ENCODE measurements around the gene MTFMT. TPM values are rescaled to one million over a fixed set of nuclear protein-coding genes. Genes with fewer than 3 reads are reported as not detected.
"Not testable (repeated sequence)": the region's sequence is repeated elsewhere in the genome, so short reads cannot be mapped to it uniquely, and the experiment has no call there.

Gene MTFMT
- 13.3 TPM for polyA plus RNA-seq (2013, experiment 1 of 2; ENCODE audit: insufficient read length)
- polyA plus RNA-seq (2013, experiment 2 of 2; ENCODE audit: insufficient read length) = 8.5 TPM

DNA sequence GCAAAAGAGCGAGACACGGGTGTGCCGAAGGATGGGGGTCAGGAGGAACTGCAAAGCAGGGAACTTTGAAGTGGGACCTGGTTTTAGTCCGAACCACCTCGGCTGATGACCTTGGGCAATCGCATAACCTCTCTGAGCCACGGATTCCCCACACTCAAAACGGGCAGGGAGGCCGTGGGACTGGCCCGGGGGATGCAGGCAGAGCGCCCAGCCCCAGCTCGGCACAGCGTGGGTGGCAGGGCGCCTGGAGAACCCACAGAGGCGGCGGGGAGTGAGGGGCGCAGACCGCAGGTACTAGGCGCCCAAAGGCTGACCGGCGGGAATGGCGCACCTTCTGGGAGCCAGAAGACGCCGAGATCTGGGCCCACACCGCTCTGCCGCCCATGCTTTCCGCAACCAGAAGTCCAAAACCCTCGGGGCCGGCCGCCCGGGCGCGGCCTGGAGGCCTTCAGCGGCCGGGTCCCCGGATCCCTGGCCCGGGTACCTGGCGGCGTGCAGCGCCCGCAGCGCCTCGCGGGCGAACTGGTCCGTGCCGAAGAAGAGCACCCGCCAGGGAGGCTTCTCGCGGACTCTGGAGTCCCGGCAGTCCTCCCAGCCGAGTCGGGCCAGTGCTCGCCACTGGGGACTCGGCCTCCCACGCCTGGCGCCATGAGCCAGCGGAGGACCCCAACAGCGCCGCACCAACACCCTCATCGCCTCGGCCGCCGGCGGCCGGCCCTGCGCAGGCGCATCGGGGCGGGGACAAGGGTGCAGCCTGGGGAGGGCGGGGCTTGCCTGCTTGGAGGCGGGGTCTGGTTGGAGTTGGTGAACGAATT, at the start of gene MTFMT:
TSS of gene MTFMT (minus strand) at position 719 of the 815 bp plus-strand sequence. CDS start at position 693, 26 bp downstream.
- DNase-seq = peak; percentile 82

DNA sequence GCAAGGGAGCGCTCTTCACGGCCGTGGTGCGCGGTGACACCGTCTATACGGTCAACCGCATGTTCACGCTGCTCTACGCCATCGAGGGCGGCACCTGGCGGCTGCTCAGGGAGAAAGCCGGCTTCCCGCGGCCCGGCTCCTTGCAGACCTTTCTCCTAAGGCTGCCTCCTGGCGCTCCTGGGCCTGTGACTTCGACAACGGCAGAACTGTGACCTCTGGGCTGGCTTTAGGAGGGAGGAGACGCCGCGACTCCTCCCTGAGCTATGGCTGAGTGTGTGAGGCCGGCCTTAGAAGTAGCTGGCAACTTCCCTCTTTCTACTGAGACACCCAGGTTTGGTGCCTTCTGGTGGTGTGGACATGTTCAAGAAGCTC, 48.5 kb upstream of the MTFMT start:
- peak; percentile 57 for DNase-seq

GRCh38 chr15:65077291-65077980, 48.0 kb upstream of the MTFMT start:
- no peak for DNase-seq

- no peak for DNase-seq
These were observed 47.2 kb upstream of the MTFMT start, which contains the start of gene KBTBD13 for GRCh38 chr15:65076486-65077290. TSS of gene KBTBD13 (plus strand) at chr15:65076746. CDS start at chr15:65076816, 70 bp downstream.

DNA sequence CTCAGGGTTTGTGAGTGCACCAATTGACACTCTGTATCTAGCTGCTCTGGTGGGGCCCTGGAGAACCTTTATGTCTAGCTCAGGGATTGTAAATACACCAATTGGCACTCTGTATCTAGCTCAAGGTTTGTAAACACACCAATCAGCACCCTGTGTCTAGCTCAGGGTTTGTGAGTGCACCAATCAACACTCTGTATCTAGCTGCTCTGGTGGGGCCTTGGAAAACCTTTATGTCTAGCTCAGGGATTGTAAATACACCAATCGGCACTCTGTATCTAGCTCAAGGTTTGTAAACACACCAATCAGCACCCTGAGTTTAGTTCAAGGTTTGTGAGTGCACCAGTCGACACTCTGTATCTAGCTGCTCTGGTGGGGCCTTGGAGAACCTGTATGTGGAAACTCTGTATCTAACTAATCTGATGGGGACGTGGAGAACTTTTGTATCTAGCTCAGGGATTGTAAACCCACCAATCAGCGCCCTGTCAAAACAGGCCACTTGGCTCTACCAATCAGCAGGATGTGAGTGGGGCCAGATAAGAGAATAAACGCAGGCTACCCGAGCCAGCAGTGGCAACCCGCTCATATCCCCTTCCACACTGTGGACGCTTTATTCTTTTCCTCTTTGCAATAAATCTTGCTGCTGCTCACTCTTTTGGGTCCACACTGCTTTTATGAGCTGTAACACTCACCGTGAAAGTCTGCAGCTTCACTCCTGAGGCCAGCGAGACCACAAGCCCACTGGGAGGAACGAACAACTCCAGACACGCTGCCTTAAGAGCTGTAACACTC, 46.4 kb upstream of the MTFMT start:
- DNase-seq = not testable (repeated sequence)

- DNase-seq = not testable (repeated sequence)
These were observed 45.5 kb upstream of the MTFMT start for GRCh38 chr15:65074946-65075345.

DNA sequence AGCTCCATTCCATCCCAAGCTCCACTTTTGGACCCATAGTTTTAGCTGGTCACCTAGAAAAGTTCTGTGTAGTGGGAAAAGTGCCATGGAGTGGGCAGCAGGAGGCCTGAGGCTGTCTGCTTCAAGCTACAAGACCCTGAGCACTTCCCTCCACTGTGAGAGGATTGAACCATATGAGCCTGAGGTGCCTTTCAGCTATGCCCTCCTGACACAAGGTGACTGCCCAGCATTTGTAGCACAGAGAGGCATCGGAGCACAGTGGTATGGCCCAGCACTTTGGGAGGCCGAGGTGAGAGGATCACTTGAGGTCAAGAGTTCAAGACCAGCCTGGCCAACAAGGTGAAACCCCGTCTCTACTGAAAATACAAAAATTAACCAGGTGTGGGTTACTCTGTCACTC, 43.2 kb upstream of the MTFMT start:
- DNase-seq = no peak

DNA sequence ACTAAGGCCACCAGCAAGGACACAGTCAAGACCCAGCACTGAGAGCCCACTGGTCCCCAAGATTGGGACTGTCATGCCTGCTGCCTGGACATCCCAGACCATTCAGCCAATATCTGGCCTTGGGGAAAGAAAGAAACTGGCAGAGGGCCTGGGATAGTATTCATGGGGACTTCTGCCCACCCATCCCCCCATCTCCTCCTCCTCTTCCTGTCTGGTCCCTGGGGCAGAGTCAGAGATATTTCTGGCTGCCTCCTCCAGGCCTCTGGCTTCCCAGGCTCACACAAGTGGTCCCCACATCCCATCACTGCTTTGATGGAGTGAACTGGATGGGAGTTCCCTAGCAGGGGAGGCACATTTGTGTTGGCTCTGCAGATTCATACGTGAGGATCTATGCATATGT, 42.6 kb upstream of the MTFMT start:
- DNase-seq = peak; percentile 65

DNA sequence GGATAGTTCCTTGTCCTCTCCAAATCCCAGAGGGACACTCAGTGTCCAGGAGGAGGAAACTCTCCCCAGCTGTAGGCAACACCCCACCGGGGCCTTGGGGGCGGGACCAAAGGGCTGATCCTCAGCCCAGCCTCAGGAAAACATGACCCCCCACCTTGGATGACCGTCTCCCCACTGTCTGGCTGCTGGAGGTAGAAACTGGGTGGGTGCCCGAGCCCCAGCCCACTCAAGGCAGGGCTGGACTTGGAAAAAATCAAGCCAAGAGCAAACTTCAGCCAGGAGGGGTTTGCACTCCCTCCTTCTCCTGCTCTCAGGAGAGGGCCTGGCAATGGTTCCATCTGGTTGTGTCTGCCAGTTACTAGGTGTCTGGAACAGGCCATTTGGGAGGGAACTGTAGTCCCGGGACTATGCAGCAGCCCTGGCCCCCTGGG, 42.0 kb upstream of the MTFMT start:
- DNase-seq = no peak

- no peak for DNase-seq
These were observed 40.5 kb upstream of the MTFMT start for GRCh38 chr15:65069779-65070546.

DNA sequence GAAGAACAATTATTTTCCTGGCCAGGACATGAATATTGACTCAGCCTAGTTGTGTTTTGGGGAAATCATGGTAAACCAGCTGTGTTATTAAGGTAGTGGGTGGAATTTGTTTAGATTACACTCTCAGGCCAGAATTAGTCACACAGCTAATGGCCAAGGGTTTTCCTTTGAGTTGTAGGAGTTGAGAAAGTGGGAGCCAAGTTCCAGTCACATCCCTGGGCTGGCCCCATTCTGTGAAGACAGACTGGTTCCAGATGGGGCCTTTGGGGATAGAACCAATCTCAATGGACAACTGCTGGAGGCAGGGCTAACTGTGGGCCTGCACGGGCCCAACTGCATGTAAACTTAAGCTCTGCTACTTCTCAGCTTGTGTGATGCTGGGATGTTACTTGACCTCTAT, 39.7 kb upstream of the MTFMT start:
- DNase-seq = no peak

DNA sequence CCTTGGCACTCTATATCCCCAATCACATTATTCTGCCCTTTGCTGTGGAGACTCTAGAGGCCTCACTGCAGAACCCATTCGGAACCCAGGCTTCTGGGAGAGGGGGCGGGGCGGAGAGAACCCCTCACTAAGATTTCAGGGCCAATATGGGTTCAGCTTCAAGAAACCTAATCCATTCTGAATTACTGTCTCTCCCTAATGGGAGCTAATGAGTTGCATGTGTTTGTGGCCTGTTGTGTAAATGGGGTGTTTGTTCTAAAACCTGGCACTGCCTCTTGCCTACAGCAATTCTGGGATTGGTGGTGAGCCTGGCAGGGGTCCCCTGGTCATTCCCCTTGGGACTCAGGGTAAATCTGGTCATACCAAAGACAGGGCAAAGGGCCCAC, 39.0 kb upstream of the MTFMT start:
- DNase-seq = no peak

- DNase-seq = no peak
These were observed 38.4 kb upstream of the MTFMT start, which contains the start of gene RASL12 for GRCh38 chr15:65067645-65068402. TSS of gene RASL12 (minus strand) at chr15:65067991. CDS start at chr15:65067835, 156 bp downstream.

- DNase-seq = no peak
These were observed 37.8 kb upstream of the MTFMT start for GRCh38 chr15:65067317-65067644.

- DNase-seq = no peak
These were observed 37.3 kb upstream of the MTFMT start for GRCh38 chr15:65066635-65067316.

GRCh38 chr15:65066001-65066634, 36.7 kb upstream of the MTFMT start:
- peak; percentile 80 for DNase-seq

DNA sequence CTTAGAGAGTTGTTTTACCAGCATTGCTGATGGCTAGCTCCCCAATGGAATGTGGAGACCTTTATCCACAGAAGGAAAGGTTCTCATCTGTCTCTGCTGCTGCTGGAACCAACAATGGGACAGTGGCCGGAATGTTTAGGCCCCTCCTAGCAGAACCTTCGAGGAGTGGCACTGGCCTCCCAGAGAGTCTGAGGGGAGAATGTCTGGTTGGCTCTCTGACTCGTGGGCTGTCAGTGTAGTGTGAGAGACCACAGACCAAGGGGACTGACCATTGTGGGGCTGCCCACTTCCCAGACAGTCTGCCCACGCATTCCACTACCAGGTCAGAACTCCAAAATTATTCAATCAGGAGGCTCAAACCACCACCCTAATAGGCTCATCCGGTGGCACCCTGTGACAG, 33.3 kb upstream of the MTFMT start:
- DNase-seq = no peak

DNA sequence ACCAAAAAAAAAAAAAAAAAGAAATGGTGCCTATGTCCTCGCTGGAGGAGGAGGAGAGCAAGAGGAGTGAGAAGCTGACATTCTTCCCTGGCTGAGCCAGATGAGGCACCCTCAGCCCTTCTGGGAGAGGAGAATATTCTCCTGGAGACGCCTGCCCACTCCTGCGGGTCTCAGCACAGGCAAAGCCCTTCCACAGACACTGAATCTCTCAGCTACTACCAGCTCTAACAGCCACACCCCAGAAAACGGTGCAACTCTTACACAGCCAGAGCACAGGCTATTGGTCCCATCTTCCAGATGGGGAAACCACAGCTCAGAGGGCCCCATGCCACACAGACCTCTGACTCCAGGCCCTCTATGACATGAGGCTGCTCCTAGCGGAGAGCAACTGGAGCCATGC, 32.6 kb upstream of the MTFMT start:
- DNase-seq = no peak
